ENCODE measurements around the gene ICA1L. TPM values are rescaled to one million over a fixed set of nuclear protein-coding genes. Genes with fewer than 3 reads are reported as not detected.
"Not testable (repeated sequence)": the region's sequence is repeated elsewhere in the genome, so short reads cannot be mapped to it uniquely, and the experiment has no call there.

ICA1L gene
- total and polyA plus RNA-seq, 12 donors = 0.81 to 12.1 (median 6.6) TPM

GRCh38 chr2:202813387-202813786 lies 58.2 kb downstream of the ICA1L start:
- peaks cover 0 to 16% (median 0%) of the 10 kb centered on the region in 11 donors for H3K9me3 ChIP-seq
- H3K36me3 ChIP-seq = peaks cover 0 to 19% (median 0%) of the 10 kb centered on the region in 9 donors
- H3K4me1 ChIP-seq = peaks cover 0 to 21% (median 11%) of the 10 kb centered on the region in 9 donors
- no peak overlapping the region for H3K4me3 ChIP-seq
- no peaks in the 10 kb centered on the region for H3K27me3 ChIP-seq
- WGBS, 2 donors = 94 to 97% methylated on average over 3 of the region's 3 CpGs
- ATAC-seq = no peak
- TF ChIP-seq, protein P1, sequence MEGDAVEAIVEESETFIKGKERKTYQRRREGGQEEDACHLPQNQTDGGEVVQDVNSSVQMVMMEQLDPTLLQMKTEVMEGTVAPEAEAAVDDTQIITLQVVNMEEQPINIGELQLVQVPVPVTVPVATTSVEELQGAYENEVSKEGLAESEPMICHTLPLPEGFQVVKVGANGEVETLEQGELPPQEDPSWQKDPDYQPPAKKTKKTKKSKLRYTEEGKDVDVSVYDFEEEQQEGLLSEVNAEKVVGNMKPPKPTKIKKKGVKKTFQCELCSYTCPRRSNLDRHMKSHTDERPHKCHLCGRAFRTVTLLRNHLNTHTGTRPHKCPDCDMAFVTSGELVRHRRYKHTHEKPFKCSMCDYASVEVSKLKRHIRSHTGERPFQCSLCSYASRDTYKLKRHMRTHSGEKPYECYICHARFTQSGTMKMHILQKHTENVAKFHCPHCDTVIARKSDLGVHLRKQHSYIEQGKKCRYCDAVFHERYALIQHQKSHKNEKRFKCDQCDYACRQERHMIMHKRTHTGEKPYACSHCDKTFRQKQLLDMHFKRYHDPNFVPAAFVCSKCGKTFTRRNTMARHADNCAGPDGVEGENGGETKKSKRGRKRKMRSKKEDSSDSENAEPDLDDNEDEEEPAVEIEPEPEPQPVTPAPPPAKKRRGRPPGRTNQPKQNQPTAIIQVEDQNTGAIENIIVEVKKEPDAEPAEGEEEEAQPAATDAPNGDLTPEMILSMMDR (IDR thresholded peaks at IDR 0.05) = no peak
- H3K27ac ChIP-seq = no peak overlapping the region
- intact Hi-C loops (cut with DNase I) = no loop called here
- DNase-seq = no peak

GRCh38 chr2:202808754-202809153 lies 62.8 kb downstream of the ICA1L start:
- TF ChIP-seq, protein P1 (IDR thresholded peaks at IDR 0.05) = no peak
- intact Hi-C loops (cut with DNase I) = loop anchor here in 1 of 10 donors (10.0 kb wide), 1 partner anchor 174 kb away; the partner anchor contains the start of gene FAM117B
- Histone ChIP-seq H3K27me3 (no peaks in the 10 kb centered on the region), H3K9me3 (peaks cover 0 to 23% (median 0%) of the 10 kb centered on the region in 11 donors), H3K4me1 (peaks cover 0 to 22% (median 7%) of the 10 kb centered on the region in 9 donors), H3K27ac (no peak overlapping the region), H3K36me3 (peaks cover 0 to 14% (median 0%) of the 10 kb centered on the region in 9 donors), H3K4me3 (no peak overlapping the region)
- no peak for ATAC-seq
- DNase-seq = no peak
- WGBS, 2 donors = 87% methylated on average over 3 of the region's 3 CpGs

DNA sequence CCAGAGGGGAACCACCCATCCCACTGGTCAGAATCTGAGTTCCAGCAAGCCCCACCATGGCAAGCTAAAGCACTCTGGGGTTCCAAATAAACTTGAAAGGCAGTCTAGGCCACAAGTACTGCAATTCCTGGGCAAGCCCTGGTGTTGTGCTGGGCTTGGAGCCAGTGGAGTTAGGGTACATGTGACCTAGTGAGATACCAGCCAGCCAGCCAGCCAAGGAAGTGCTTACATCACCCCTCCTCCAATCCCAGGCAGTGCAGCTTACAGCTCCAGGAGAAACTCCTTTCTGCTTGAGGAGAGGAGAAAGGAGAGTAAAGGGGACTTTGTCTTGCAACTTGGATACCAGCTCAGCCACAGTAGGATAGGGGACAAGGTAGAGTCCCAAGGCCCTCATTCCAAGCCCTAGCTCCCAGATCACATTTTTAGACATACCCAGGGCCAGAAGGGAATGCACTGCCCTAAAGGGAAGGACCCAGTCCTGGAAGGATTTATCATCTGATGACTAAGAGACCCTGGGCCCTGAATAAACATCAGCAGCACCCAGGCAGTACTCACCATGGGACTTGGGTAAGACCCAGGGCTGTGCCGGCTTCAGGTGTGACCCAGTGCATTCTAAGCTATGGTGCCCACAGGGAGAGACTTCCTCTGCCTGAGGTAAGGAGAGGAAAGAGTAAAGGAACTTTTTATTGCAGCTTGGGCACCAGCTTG lies 64.0 kb downstream of the ICA1L start:
- DNase-seq (peak; percentile 77), ATAC-seq (peak; percentile 81 to 97 (median 92))
- Histone ChIP-seq H3K27ac (peak overlapping the region in 8 of 10 donors; percentile 21 to 73 (median 66)), H3K9me3 (peaks cover 0 to 23% (median 0%) of the 10 kb centered on the region in 11 donors), H3K36me3 (peaks cover 0 to 13% (median 0%) of the 10 kb centered on the region in 9 donors), H3K4me1 (peaks cover 0 to 22% (median 7%) of the 10 kb centered on the region in 9 donors)
- WGBS, 2 donors = 97 to 100% methylated on average over 1 of the region's 1 CpG
- intact Hi-C loops (cut with DNase I) = loop anchor here in 1 of 10 donors (10.0 kb wide), 1 partner anchor 173 kb away; the partner anchor contains the start of gene FAM117B
- not testable (repeated sequence) for H3K4me3 ChIP-seq, H3K27me3 ChIP-seq

DNA sequence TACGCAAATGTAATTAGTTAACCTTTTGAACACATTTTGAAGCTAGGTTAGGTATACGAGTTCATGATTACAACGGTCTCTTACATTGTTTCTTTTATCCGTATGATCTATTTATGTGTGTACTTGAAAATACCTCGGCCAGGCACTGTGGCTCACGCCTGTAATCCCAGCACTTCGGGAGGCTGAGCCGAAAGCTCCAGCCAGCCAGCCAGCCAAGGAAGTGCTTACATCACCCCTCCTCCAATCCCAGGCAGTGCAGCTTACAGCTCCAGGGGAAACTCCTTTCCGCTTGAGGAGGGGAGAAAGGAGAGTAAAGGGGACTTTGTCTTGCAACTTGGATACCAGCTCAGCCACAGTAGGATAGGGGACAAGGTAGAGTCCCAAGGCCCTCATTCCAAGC lies 65.7 kb downstream of the ICA1L start:
- WGBS, 2 donors = 19 to 29% methylated on average over 9 of the region's 9 CpGs
- Histone ChIP-seq H3K27ac (peak overlapping the region in 9 of 10 donors; percentile 8 to 72 (median 59)), H3K4me3 (peak overlapping the region in 5 of 10 donors; percentile 2 to 20 (median 15)), H3K4me1 (peaks cover 0 to 22% (median 7%) of the 10 kb centered on the region in 9 donors), H3K9me3 (peaks cover 0 to 20% (median 0%) of the 10 kb centered on the region in 11 donors)
- peak; percentile 87 to 97 (median 93) for ATAC-seq
- not testable (repeated sequence) for H3K27me3 ChIP-seq, H3K36me3 ChIP-seq
- peak; percentile 53 to 64 for DNase-seq
- intact Hi-C loops (cut with DNase I) = loop anchor here in 1 of 10 donors (10.0 kb wide), 1 partner anchor 171 kb away; the partner anchor contains the start of gene FAM117B

DNA sequence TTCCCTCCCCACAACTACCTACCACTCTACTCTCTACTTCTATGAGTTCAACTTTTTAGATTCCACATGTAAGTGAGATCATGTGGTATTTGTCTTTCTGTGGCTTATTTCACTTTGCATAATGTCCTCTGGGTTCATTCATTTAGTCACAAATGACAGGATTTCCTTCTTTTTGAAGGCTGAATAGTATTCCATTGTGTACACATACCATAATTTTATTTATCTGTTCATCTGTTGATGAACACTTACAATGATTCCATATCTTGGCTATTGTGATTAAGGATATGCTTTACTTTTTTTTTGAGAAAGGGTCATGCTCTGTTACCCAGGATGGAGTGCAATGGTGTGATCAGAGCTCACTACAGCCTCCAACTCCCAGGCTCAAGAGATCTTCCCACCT lies 73.6 kb downstream of the ICA1L start:
- intact Hi-C loops (cut with DNase I) = loop anchor here in 1 of 10 donors (10.0 kb wide), 1 partner anchor 67 kb away; no protein-coding TSS in a partner anchor
- TF ChIP-seq, protein P1 (IDR thresholded peaks at IDR 0.05) = no peak

More for the DNA sequence above, 73.6 kb downstream of the ICA1L start:
- ATAC-seq (no peak), DNase-seq (no peak)
- H3K36me3 ChIP-seq = peaks cover 0 to 22% (median 0%) of the 10 kb centered on the region in 9 donors
- H3K27me3 ChIP-seq = no peaks in the 10 kb centered on the region
- H3K4me1 ChIP-seq = no peaks in the 10 kb centered on the region
- no peak overlapping the region for H3K27ac ChIP-seq
- H3K9me3 ChIP-seq = peaks cover 0 to 9% (median 0%) of the 10 kb centered on the region in 11 donors
- no peak overlapping the region for H3K4me3 ChIP-seq
